Measurements from ENCODE around the gene CYP27B1. TPM values are rescaled to one million over a fixed set of nuclear protein-coding genes. Genes with fewer than 3 reads are reported as not detected.

CYP27B1 gene, protein sequence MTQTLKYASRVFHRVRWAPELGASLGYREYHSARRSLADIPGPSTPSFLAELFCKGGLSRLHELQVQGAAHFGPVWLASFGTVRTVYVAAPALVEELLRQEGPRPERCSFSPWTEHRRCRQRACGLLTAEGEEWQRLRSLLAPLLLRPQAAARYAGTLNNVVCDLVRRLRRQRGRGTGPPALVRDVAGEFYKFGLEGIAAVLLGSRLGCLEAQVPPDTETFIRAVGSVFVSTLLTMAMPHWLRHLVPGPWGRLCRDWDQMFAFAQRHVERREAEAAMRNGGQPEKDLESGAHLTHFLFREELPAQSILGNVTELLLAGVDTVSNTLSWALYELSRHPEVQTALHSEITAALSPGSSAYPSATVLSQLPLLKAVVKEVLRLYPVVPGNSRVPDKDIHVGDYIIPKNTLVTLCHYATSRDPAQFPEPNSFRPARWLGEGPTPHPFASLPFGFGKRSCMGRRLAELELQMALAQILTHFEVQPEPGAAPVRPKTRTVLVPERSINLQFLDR
- polyA plus RNA-seq = 1 to 10 TPM in 2 of 3 donors, not detected in 1; 3.0 to 4.2 TPM

DNA sequence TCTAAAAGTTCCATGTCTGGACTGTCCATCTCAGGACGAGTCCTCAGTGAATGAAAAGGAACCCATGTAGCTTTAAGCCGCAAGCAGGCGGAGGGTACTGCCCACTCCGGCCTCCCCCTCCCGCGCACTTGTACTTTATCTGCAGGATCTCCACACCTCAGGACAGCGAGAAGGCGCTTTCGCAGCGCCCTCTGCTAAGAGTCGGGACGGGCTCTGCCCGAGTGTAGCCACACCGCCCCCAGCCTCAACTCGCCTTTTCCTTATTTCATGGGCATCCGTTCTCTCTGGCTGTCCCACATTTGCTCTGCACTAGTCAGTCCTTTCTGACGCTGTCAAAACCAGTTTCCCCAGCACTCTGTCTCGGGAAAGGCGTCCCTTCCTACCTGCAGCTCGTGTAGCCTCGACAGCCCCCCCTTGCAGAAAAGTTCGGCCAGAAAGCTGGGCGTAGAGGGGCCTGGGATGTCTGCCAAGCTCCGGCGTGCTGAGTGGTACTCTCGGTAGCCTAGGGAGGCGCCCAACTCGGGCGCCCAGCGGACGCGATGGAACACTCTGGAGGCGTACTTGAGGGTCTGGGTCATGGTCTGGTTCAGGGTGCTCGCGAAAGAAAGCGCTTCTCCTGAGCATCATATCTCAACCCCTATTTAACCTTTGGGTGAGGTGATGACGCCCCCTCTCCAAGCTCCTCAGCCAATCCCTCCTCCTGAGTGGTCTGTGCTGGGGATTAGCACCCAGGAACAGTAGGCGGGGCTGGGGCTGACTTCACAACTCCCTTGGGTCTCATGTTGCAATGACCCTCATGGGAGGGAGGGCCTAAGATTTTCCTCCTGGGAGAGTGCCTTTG is at the start of gene CYP27B1:
Gene CYP27B1, minus strand, starts transcription at position 615 of the 841 bp plus-strand sequence. Its CDS starts 37 bp downstream, at position 578.
- no peak within 1 kb of the TSS for H3K27ac ChIP-seq (ENCODE audit: low read depth, low read length)
- 5 to 8% (median 8%) methylated on average over 38 of the region's 38 CpGs for WGBS, 3 donors

DNA sequence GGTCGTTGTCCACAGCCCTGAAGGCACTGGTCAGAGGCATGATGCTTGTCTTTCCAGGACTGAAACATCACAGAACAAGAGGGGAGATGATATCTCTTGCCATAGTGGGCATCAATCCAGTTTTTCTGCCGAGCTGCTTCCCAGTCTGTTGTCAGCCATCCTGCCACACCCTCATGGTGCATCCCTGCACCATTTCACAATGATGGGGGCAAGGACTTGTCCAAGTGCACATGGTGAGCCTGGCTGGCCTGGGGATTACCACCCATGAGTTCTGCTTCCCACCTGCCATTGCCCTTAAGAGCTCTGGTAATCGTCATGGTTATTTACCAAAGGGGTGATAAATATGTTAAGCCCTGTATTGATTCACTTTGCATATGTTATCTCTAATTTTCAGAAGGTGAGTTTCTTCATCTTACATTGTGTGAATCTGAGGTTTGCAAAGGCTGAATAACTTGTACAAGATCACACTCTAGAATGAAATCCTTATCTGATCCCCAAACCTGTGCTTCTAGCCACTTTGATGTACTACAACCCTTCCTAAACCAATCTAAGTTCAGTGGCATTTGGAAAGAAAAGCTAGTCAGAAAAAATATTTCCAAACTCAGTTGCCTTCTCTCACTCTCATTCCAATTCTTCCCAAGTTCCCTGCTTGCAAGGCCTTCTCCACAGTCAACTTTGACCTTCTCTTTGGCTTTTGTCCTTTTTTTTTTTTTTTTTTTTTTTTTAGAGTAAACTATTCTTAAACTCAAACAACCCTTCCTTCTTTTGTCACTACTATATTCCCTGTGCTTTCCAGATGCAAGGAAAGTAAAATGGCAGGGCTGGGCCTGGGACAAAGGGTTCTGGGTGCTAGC is 49.4 kb upstream of the CYP27B1 start:
- no peak overlapping the region for H3K27ac ChIP-seq (ENCODE audit: low read depth, low read length)
- WGBS, 3 donors = 37 to 60% (median 49%) methylated on average over 3 of the region's 3 CpGs

DNA sequence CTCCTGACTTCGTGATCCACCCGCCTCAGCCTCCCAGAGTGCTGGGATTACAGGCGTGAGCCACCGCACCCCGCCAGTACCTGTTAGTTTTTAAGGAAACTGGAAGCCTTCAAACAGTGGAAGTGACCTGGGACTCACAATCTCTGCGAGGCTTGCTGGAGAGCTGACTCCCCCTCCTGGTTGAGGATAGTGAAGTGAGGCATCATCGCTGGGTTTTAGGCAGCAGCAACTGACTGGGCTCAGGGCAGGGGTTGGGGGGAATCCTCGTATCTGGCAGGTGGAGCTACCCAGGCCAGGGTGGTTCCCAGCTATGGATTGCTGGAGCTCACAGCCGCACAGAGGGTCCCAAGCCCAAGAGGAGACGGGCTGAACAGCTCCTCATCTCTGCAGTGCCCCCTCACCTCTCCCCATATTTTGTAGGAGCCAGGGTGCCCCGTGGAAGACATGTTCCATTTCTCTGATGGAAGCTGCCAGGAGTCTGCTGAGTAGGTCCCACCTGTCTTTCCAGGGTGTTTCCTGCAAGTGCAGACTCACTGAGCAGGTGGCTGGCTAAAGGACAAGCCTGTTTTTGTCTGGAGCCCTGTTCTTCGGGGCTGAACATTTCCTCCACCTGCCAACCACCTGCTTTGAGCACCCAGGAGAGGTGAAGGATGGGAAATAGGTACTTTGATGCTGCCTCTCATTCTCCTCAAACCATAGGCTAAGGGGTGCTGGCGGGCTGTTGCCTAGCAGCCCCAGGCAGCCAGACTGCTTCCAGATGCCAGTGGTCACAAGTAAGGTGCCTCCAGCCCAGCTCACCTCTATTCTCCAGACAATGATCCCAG is 48.5 kb upstream of the CYP27B1 start:
- H3K27ac ChIP-seq (ENCODE audit: low read depth, low read length) = no peak overlapping the region
- 86 to 89% (median 88%) methylated on average over 13 of the region's 13 CpGs for whole genome bisulfite sequencing, 3 donors

DNA sequence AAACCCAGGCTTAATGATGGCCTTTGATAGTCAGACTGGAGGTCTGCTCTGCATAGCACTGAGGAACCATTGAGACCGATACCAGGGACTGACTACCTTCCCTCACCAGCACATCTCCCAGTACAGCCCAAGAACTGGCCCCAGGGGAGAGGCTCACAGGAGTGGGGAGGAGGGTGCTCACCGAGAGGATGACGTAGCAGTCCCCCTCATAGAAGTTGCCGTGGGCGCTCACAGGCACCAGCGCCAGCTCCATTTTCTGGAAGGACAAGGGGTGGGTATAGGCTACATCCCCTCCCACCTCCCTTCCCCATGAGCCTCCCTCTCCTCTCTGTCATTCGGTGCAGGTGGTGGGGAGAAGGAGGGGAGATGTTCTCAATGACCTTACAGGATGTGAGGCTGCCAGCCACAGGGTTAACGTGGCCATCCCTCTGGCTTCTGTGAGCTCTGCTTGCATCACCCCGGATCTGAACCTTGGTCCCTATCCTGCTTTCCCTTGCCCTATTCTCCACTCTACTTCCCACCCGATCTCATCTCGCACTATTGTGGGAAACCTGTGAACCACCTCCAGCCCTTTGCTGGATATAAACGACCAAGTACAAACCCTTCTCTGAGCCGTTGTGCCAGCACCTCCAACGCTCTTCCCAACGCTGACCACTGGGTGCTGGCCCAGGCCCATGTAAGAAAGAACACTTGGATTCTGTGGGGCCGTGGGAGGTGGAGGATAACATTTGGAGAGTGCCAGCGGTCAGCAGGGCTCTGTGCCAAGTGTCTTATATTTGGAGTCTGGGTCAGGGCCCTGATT is 47.3 kb upstream of the CYP27B1 start:
- no peak overlapping the region for H3K27ac ChIP-seq (ENCODE audit: low read depth, low read length)

DNA sequence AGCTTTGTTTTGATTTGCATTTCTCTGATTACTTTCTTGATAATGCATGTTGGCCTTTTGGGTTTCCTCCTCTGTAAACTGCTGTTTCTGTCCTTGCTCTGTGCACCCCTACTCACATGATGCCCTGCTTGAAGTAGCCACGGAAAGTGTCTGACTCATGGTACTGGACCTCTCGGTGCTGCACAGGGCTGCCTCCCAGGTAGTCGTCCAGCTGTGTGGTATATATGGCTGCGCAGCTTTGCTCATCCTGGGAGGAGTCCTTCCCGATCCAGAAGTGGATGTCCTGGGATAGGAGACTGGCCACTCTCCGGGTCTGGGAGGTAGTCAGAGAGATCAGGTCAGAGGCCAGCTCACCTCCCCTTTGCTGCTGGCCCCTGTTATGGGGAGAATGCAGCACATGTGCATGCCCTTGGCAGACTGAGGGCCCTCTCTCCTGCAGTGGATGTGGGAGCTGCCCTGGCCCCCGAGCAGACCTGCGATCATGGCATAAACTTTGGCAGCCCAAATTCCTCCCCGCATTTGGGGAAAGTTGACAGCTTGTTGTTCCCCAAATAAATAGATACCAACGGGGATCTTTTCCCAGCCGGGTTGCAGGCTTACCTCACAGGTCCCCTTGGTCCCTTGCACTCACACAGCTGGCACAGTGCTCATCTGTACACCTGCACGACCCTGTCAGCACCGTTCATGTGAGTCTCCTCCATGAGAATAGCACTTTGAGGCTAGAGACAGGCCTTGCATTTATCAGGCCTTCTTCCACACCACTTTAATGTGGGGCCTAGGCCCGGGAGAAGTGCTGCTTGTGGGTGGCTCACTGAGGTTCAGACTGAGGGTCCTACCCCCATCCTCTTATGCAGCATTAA is 46.5 kb upstream of the CYP27B1 start:
- no peak overlapping the region for H3K27ac ChIP-seq (ENCODE audit: low read depth, low read length)
- WGBS, 3 donors = 82 to 85% (median 82%) methylated on average over 14 of the region's 14 CpGs

More for the DNA sequence above, 47.3 kb upstream of the CYP27B1 start:
- WGBS, 3 donors = 58 to 67% (median 64%) methylated on average over 16 to 17 of the region's 17 CpGs

DNA sequence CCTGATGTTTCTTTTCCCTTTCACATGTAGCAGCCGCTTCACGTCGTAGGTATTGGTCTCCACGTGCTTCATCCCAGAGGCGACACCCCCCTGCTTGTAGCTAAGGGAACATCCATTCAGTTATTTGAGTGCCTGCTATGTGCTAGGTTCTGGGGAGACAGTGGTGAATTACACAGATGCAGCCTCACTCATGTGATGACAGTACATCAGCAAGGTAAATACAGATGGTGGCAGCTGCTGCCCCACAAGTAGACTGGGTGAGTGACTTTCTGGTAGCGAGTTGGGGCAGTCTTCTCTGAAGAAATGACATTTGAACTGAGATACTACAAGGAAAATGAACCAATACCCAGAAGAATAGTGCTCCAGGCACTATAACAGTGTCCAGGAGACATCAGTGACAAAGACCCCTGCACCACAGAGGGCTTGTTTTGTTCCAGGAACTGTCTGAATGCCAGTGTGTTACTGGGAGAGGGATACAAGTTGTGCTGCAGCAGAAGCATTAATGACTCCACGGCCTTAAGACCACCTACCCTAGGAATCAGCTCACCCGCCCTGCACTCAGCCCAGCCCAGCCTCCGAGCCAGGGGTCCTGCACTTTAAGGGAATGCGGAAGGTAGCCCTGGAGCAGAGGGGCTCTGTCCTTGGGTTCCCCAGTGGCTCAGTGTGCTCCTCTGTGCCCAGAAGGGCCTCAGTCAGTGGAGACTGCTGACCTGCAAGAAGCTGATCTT is 44.3 kb upstream of the CYP27B1 start:
- 89 to 93% (median 91%) methylated on average over 10 of the region's 10 CpGs for WGBS, 3 donors
- no peak overlapping the region for H3K27ac ChIP-seq (ENCODE audit: low read depth, low read length)

DNA sequence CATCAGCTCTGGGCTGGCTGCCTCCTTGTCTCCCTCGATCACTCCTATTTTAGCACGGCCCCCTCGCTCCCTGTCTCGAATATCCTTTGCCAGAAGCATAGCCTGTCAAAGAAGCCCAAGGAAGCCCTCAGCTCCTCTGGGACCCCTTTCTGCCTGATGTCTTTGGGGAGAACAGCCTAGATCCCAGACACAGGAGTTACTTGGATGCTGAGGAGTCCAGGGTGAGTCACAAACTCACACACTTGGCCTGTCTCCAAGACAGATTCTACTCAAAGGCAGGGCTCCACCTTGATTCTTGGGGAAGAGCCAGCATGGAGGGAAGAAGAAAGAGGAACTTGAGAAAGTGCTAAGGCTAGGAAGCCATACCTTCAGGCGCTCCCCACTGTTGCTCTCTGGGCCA is 43.6 kb upstream of the CYP27B1 start:
- WGBS, 3 donors = 74 to 94% (median 84%) methylated on average over 5 of the region's 5 CpGs
- no peak overlapping the region for H3K27ac ChIP-seq (ENCODE audit: low read depth, low read length)

DNA sequence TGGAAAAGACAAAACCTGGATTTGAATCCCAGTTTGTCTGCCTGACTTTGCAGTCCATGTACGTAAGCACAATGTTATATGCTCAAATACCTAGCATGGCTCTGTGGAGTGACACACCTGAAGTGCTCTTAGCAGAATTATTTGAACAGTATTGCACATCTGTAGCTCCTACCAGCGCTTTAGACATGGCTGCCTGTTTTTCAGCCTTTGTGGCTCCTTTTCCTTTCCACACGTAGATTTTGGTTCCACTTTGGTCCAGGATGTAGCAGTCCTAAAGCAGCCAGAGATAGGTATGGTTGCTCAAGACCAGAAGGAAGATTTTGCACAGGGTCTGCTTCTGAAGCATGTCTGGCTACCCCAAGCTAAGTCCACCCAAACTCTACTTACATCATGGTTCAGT is 42.5 kb upstream of the CYP27B1 start:
- whole genome bisulfite sequencing, 3 donors = 87 to 96% (median 90%) methylated on average over 3 of the region's 3 CpGs
- H3K27ac ChIP-seq (ENCODE audit: low read depth, low read length) = no peak overlapping the region

DNA sequence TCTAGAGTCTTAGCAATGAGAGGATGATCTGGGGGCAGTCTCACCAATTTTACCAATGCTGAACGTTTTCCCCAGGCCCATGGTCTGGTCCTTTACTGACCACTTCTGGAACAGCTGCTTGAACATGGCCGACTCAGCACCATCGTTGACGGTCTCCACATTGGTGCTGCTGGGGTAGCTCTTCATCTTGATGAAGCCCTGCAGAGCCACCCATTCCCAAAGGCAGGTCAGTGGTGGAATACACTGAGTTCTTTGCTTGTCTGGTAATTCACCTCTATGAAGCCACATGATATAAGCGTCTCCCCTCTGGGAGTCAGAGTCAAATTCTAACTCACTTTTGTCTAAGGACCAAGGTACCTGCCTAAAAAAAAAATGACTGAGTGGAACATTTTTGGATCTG is 41.5 kb upstream of the CYP27B1 start:
- no peak overlapping the region for H3K27ac ChIP-seq (ENCODE audit: low read depth, low read length)
- 83 to 92% (median 92%) methylated on average over 5 of the region's 5 CpGs for WGBS, 3 donors

DNA sequence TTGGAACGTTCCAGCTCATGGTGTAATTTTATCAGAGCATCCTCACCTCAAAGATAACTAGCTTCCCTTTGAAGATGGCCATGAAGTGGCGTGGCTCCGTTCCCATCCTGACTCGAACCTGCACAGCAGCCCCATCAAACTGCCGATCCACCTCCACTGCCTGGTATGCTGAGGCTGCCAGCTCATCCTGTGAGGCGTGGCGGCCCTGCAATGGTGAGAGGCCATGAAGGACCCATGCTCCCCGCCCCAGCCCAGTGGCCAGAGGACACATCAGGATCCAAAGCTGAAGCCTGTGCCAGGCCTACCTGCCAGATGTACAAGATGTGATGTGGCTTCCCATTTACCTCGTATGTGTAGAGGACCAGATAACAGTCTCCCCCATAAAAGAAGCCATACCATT is 40.4 kb upstream of the CYP27B1 start:
- WGBS, 3 donors = 88 to 96% (median 91%) methylated on average over 9 of the region's 9 CpGs

DNA sequence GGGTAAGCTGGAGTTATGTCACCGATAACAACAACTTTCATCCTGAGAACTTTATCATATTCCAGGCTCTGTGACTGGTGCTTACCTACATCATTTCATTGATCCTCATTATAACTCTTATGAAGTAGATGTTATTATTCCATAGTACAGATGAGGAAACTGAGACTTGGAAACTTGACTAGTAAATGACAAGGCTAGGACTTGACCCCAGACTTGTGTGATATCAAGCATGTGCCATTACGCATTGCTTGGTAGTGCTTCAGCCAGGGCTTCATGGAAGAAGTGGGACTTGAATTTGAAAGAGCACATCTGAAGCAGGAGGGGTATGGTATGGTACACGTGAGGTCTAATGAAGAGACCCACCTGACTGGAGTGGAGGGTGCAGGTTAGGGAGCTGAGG is 39.8 kb upstream of the CYP27B1 start:
- 94 to 97% (median 95%) methylated on average over 3 of the region's 3 CpGs for WGBS, 3 donors
- no peak overlapping the region for H3K27ac ChIP-seq (ENCODE audit: low read depth, low read length)

More for the DNA sequence above, 40.4 kb upstream of the CYP27B1 start:
- no peak overlapping the region for H3K27ac ChIP-seq (ENCODE audit: low read depth, low read length)

DNA sequence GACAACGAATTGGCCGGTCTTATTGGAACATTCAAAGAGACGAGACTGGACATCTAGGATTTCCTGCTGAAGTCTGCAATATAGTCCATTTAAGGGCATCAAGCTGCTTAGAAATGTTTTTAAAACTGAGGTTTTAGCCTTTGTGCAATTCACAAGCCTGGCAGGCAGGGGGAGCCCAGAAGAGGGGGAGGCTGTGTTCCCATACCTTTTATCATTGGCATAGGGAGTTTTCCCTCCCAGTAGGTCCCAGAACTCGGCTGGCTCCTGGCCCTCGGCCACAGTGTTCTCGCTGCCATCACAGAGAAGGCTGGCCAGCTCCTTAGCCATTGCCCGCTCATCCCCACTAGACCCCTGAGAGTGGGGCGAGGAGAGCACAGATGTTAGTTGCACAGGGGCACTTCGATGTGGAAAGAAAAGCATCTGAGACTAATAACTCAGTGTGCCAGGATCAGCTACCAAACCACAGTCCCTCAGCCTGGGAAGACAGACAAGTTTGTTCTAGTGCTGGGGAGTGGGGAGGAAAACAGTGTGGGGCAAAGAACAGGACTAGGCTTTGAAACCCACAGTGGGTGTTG is 36.5 kb upstream of the CYP27B1 start:
- H3K27ac ChIP-seq (ENCODE audit: low read depth, low read length) = no peak overlapping the region
- WGBS, 3 donors = 40 to 58% (median 43%) methylated on average over 9 of the region's 9 CpGs

DNA sequence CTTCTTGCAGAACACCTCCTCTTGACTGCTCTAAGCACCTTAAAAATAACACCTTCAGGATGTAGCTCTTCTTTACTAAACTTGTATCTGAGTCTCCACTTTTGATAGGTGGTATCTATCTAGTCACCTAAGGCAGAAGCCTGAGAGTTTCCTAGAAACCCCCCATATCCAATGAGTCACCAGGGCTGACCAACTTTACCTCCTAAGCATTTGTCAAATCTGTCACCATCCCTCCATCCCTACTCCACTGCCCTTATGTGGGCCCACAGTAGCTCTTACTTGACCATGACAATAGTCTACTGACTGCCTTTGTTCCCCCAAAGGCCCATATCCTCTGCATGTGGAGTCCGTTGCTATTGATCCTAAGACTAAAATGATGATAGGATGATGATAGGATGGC is 35.7 kb upstream of the CYP27B1 start:
- WGBS, 3 donors = 89 to 97% (median 92%) methylated on average over 1 of the region's 1 CpG
- no peak overlapping the region for H3K27ac ChIP-seq (ENCODE audit: low read depth, low read length)

DNA sequence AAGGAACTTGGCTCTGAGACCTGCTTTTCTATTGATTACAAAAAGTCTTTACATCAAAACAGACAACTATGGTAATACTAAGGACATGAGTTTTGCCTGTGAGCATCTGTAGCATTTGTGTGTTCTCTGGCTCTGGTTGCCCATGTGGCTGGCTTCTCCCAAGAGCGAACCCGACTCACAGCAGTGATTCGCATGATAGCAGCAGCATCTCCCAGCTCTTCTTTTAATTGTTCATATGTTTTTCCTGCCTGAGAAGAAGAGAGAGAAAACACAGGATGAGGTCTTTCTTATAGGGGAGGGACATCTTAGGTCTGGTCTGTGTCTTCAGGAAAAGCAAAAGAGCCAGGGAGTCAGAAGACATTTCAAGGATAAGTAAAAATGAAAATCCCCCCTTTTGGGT is 34.1 kb upstream of the CYP27B1 start:
- WGBS, 3 donors = 93 to 97% (median 97%) methylated on average over 3 of the region's 3 CpGs
- H3K27ac ChIP-seq (ENCODE audit: low read depth, low read length) = no peak overlapping the region

DNA sequence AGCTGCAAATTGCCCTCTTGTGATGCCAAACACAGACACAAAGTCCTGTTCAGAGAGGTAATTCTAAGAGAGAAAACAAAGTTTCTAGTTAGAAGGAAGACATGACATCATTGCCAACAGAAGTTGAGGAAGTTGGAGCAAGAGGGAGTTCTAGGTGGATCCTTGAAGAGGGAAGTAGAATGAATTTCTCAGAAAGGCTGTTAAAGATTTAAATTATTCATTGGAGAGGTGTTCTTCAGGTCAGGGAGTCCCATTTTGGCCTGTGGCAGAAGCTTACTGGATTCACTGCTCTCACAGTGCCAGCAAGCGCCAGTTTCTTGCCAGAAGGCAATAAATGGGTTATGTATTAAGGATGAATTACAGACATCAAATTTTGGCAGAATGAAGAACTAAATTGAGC is 31.1 kb upstream of the CYP27B1 start:
- WGBS, 3 donors = 91 to 96% (median 94%) methylated on average over 1 of the region's 1 CpG
- H3K27ac ChIP-seq (ENCODE audit: low read depth, low read length) = no peak overlapping the region
